AG04449 (cell line): Measurements from ENCODE around the gene OLFM1.

Experiments
- CTCF ChIA-PET: fragments of 350-600 bp; formaldehyde crosslinking; extraction: SDS; loops from one replicate; lab custom pipeline; 2021; ENCODE audit warnings: antibody characterized with exemption; lab: Yijun Ruan, JAX
- POLR2A ChIA-PET: fragments of 400-600, 350-600 bp; formaldehyde crosslinking; extraction: SDS; loops from one replicate; lab custom pipeline; 2020; ENCODE audit warnings: antibody characterized with exemption, inconsistent platforms; lab: Yijun Ruan, JAX
- DNase-seq: peaks from one replicate; pipeline ENCODE4 v3.0.0-alpha.2; 2010; ENCODE audit warnings: low read depth, low spot score
- H3K4me3 ChIP-seq: 2 replicates; pipeline ENCODE4 v1.5.1; 2011; ENCODE audit warnings: low read depth, mild to moderate bottlenecking, control low read depth, low read length
- CTCF ChIP-seq: IDR thresholded peaks from one replicate; pipeline ENCODE4 v1.5.1; 2011; ENCODE audit warnings: mild to moderate bottlenecking, moderate library complexity, low read length, control low read depth, inconsistent platforms; ENCODE audit not compliant: insufficient read depth; ENCODE audit errors: missing control alignments

Gene OLFM1

GRCh38 chr9:135098400-135099105 is 11.1 kb downstream of the OLFM1 start:
- ChIA-PET CTCF (no interaction called here), POLR2A (no interaction called here)
- no peak for DNase-seq
- TF ChIP-seq CTCF, result no peak
- no peak overlapping the region for H3K4me3 ChIP-seq

GRCh38 chr9:135099574-135099973 is 12.1 kb downstream of the OLFM1 start:
- no peak overlapping the region for H3K4me3 ChIP-seq
- POLR2A ChIA-PET, result interaction anchor here (0.7 kb wide), 1 partner anchor 288 kb away, joined by 3 read pairs; no protein-coding TSS in a partner anchor
- DNase-seq, result no peak
- CTCF ChIA-PET, result no interaction called here
- no peak for TF ChIP-seq CTCF

- ChIA-PET POLR2A (no interaction called here), CTCF (no interaction called here)
- no peak for DNase-seq
- TF ChIP-seq CTCF, result no peak
- H3K4me3 ChIP-seq, result no peak overlapping the region
Observed at GRCh38 chr9:135100241-135100681, 12.8 kb downstream of the OLFM1 start.

- no peak overlapping the region for H3K4me3 ChIP-seq
- CTCF ChIA-PET, result no interaction called here
- POLR2A ChIA-PET, result no interaction called here
- TF ChIP-seq CTCF, result no peak
- no peak for DNase-seq
Observed at GRCh38 chr9:135100725-135101410, 13.4 kb downstream of the OLFM1 start.

- ChIA-PET POLR2A (no interaction called here), CTCF (interaction anchor here (1.2 kb wide), 1 partner anchor 15 kb away, joined by 4 read pairs; no protein-coding TSS in a partner anchor)
- H3K4me3 ChIP-seq, result no peak overlapping the region
- DNase-seq, result no peak
- TF ChIP-seq CTCF, result no peak
Observed at GRCh38 chr9:135101486-135101885, 14.0 kb downstream of the OLFM1 start.

GRCh38 chr9:135101926-135102325 is 14.5 kb downstream of the OLFM1 start:
- ChIA-PET CTCF (interaction anchor here (1.2 kb wide), 1 partner anchor 16 kb away, joined by 4 read pairs; no protein-coding TSS in a partner anchor), POLR2A (no interaction called here)
- no peak for DNase-seq
- no peak overlapping the region for H3K4me3 ChIP-seq
- no peak for TF ChIP-seq CTCF
